Measurements from ENCODE around the gene PHF10.
A peak's percentile ranks its signal among the peaks of the same experiment; 100 is the strongest.

PHF10 gene

GRCh38 chr6:169677096-169677495 lies 47.2 kb downstream of the PHF10 start:
- no peak for DNase-seq (ENCODE audit: low spot score)

GRCh38 chr6:169675011-169675410 lies 49.3 kb downstream of the PHF10 start:
- no peak for DNase-seq (ENCODE audit: low spot score)

GRCh38 chr6:169671563-169671962 lies 52.7 kb downstream of the PHF10 start:
- DNase-seq (ENCODE audit: low spot score), result no peak

- no peak for DNase-seq (ENCODE audit: low spot score)
These were observed 54.4 kb downstream of the PHF10 start for GRCh38 chr6:169669889-169670288.

- DNase-seq (ENCODE audit: low spot score), result no peak
These were observed 55.2 kb downstream of the PHF10 start for GRCh38 chr6:169669147-169669546.

GRCh38 chr6:169668203-169668847 lies 56.0 kb downstream of the PHF10 start:
- no peak for DNase-seq (ENCODE audit: low spot score)

GRCh38 chr6:169667716-169668115 lies 56.6 kb downstream of the PHF10 start:
- no peak for DNase-seq (ENCODE audit: low spot score)

GRCh38 chr6:169666441-169666840 lies 57.9 kb downstream of the PHF10 start:
- no peak for DNase-seq (ENCODE audit: low spot score)

- DNase-seq (ENCODE audit: low spot score), result no peak
These were observed 59.0 kb downstream of the PHF10 start for GRCh38 chr6:169665289-169665688.

- DNase-seq (ENCODE audit: low spot score), result peak; percentile 15
These were observed 60.1 kb downstream of the PHF10 start for GRCh38 chr6:169664227-169664626.

- DNase-seq (ENCODE audit: low spot score), result no peak
These were observed 60.8 kb downstream of the PHF10 start for GRCh38 chr6:169663468-169663867.

- DNase-seq (ENCODE audit: low spot score), result peak; percentile 15
These were observed 62.9 kb downstream of the PHF10 start for GRCh38 chr6:169661391-169661756.

- DNase-seq (ENCODE audit: low spot score), result no peak
These were observed 63.4 kb downstream of the PHF10 start for GRCh38 chr6:169660751-169661390.

- DNase-seq (ENCODE audit: low spot score), result peak; percentile 16
These were observed 64.3 kb downstream of the PHF10 start for GRCh38 chr6:169659820-169660610.

- DNase-seq (ENCODE audit: low spot score), result no peak
These were observed 67.1 kb downstream of the PHF10 start for GRCh38 chr6:169657284-169657610.

GRCh38 chr6:169656546-169657283 lies 67.6 kb downstream of the PHF10 start:
- no peak for DNase-seq (ENCODE audit: low spot score)

GRCh38 chr6:169654598-169655391 lies 69.5 kb downstream of the PHF10 start:
- no peak for DNase-seq (ENCODE audit: low spot score)
